GM21360 (cell line): ENCODE measurements around the gene COL8A2.

Experiments used
- ATAC-seq: cut with Tn5 transposase; IDR thresholded peaks from one replicate; pipeline ENCODE4 v1.9.1; 2021; ENCODE audit warnings: mild to moderate bottlenecking, moderate library complexity; ENCODE audit not compliant: unreplicated experiment

Gene COL8A2

GRCh38 chr1:36137776-36138175 lies 12.8 kb upstream of the COL8A2 start:
- ATAC-seq = no peak

DNA sequence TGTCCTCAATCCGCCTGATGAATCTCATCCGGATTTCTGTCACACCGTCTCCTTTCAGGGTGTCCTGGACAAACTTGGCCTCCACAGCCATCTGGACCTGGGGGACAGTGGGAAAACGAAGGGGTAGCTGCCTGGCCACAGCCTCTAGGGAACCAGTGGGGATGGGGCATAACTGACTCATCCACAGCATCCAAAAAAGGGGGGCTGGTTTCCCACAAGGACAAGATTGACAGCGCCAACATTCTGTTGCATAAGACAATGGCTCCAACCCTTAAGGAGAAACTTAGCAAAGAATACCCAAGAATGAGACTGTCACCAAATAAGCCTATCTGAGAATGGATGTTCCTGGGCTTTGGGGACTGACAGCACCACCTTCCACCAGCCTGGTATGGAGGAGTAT lies 12.2 kb upstream of the COL8A2 start:
- ATAC-seq = no peak

GRCh38 chr1:36136535-36136934 lies 11.5 kb upstream of the COL8A2 start:
- ATAC-seq = no peak

DNA sequence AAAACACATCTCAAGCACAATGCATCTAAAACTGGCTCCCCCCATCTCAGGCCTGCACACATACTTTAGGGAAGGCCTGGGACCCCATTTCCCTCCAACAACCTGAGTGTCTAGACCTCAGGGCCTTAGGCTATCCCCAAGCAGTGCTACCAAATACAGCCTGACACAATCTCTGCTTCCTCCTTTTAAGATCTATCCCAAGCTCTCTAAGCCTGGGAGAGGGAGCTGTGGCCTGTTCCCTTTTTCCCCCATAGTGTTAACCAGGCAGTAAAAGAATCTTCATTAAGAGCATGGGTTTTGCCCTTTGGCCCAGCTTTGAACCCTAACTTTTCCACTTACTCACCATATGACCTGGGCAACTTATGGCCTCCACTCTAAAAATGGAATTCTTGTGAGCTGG lies 10.8 kb upstream of the COL8A2 start:
- no peak for ATAC-seq

DNA sequence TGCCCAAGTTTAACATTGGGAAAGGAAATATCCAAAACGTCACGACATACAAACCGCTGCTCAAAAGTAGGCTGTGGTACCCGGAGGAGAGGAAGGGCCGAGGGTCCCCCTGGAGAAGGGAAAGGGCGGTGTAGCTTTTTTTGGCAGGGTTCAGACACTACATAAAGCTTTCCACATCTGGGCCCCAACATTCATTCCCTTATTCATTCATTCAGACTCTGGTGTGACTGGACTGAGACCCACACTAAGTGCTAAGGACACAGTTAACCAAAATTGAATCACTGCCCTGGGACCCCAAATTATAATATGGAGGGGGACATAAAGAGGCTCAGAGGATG lies 10.3 kb upstream of the COL8A2 start:
- ATAC-seq = no peak

DNA sequence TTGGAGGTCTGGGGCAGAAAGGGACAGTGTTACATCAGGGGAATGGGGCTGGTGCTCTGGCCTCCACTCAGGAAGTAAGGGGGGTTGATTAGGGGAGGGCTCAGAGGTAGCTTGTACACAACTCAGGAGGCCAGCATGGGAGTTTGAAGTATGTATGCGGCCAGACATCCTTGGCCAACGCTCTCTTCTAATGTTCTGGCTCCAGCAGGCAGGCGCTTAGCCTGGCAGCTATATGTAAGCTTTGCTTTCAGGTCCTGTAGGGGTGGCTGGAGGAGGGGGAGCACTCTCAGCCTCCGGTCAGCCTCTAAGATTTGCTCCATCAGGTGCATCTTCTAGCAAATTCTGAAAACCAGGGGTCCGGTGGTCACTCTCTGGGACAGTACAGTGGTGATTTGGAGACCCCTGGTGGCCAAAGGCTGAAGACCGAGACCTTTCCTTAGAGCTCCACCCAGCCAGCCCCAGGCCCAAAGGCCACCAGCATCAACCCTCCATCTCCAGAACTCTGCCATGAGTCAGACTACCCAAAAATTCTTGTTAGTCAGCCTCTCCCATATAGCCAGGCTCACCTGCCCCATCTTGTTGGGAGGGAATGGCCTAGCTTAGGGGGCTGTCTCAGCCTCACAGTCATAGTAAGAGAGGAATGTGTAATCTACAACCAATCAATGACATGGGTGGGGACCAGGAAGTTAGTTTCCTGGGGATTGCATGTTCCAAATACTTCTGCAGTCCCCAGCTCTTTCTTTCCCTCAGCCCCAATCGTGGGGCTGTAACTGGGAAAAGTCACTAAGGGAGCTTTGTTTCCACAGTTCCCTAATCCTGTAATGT lies 9.7 kb upstream of the COL8A2 start:
- ATAC-seq = no peak

GRCh38 chr1:36134031-36134430 lies 9.0 kb upstream of the COL8A2 start:
- ATAC-seq = no peak

DNA sequence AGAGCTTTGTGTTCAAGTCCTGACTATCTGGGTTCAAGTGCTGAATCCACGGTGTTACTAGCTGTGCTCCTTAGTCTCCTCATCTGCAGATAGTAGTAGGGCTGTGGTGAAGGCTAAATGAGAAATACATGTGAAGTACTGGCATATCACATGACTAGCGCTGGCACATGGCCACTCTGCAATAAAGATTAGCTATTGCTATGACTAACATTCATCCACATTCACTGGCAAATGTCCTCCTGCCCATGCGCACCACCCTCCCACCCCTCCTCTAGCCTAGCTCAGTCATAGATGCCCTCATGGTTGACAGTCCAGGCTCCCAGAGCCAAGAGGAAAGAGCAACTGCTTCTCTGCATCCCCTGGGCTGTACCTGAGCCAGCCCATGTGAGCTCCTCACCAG lies 8.5 kb upstream of the COL8A2 start:
- no peak for ATAC-seq

- ATAC-seq = no peak
These were observed 7.0 kb upstream of the COL8A2 start for GRCh38 chr1:36132029-36132428.

GRCh38 chr1:36128905-36129206 lies 3.8 kb upstream of the COL8A2 start:
- ATAC-seq = no peak

GRCh38 chr1:36128126-36128904 lies 3.3 kb upstream of the COL8A2 start:
- ATAC-seq = no peak

GRCh38 chr1:36126797-36127500 lies 1.9 kb upstream of the COL8A2 start:
- no peak for ATAC-seq

DNA sequence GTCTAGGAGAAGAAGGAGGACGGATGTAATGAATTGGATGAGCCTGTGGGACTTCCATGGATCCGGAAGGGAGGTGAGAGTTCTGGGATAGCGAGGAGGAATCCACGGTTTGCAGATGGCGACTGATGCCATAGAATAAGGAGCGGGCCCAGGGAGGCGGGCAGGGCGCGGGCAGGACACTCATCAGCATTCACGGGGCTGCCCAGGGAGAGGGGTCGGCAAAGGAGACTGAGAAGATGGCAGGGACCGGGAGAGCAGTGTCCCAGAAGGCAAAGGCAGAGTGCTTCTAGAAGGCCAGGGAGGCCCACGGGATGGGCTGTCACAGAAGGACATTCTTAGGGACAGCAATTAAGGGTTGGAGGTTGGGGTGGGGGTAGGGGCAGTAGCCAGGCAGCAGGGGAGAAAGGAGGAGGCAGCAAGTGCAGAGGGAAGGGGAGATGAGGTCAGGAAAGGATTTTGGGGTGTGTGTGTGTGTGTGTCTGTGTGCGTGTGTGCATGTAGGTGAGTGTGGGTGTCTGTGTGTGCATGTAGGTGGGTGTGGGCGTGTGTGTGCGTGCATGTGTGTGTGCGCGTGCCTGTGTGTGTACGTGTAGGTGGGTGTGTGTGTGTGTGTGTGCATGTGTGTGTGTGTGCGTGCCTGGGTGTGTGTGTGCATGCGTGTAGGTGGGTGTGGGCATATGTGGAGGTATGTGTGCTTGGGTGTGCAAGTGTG lies 1.1 kb upstream of the COL8A2 start:
- no peak for ATAC-seq

GRCh38 chr1:36124404-36125128 lies 456 bp downstream of the COL8A2 start:
- ATAC-seq = no peak

DNA sequence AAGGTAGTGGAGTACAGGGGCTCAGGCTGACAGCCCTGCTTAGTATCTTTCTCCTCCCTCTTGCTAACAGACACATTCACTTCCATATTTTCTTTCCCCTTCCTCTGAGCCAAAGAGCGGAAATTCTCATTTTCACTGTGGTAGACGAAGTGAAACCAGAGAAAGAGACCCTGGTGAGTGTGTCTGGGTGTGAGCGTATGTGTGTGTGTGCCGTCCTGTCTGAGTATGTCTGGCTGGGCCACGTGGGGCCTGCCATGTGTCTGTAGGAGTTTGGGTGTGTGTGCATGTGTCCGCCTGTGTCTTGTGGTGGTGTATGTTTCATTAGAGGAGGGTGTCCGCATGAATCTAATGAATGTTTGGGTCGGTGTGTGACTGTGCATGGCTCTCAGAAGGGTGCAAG lies 1.7 kb downstream of the COL8A2 start:
- ATAC-seq = no peak

DNA sequence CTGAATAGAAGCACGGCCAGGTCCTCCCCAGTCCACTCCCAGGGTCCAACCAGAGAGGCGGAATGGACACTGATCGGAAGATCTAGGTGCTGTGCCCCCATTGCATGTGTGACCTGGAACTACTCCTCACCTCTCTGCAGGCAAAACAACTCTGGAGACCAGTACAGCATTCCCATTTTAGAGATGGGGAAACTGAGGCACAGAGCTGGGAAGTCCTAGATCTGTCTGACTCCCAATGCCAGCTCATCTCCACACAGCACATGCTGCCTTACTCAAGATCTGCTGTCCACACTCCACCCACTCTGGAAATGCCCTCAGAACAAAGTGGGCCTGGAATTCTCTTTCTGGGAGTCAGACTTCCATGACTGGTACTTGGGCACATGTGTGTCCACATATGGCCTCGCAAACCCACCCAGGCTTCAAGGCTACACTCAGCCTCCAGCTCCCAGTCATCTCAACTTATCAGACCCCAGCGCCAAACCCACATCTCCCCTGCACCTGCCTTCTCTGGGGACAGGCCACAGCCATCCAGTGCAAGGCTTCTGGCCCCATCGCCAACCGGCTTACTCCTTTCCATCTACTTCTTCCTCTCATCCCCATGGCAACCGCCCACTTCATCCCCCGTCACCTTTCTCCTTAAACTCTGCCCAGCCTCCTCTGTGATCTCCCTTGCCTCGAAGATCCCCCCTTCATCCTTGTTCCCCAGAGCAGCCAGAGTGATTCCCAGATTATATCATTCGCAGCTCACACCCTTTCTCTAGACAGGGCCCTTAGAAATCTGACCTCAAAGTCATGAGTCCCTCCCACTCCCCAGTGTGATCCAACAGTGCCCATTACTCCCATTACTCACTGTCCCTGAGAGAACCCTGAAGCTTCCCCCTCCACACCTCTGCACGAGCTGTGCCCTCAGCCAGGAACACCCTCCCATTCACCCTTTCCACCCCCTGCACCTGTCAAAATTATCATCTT lies 2.7 kb downstream of the COL8A2 start:
- ATAC-seq = no peak

DNA sequence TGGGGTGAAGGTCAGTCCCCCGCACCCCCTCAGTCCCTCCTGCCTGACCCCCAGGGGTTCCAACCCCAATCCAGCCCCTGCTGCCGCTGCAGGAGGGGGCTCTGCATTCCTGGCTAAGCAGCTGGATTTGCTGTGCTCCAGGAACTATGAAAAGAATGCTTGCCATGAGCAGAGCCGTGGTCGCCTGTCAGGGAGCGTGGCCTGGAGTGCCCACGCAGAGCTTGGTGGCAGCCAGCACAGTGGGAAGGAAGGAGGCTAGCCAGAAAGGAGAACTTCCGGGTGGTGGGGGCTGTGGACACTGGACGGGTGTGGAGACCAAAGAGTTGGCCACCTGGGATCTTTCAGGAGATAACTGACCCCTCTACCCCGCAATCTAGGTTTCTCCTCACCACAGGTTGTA lies 5.6 kb downstream of the COL8A2 start:
- no peak for ATAC-seq

DNA sequence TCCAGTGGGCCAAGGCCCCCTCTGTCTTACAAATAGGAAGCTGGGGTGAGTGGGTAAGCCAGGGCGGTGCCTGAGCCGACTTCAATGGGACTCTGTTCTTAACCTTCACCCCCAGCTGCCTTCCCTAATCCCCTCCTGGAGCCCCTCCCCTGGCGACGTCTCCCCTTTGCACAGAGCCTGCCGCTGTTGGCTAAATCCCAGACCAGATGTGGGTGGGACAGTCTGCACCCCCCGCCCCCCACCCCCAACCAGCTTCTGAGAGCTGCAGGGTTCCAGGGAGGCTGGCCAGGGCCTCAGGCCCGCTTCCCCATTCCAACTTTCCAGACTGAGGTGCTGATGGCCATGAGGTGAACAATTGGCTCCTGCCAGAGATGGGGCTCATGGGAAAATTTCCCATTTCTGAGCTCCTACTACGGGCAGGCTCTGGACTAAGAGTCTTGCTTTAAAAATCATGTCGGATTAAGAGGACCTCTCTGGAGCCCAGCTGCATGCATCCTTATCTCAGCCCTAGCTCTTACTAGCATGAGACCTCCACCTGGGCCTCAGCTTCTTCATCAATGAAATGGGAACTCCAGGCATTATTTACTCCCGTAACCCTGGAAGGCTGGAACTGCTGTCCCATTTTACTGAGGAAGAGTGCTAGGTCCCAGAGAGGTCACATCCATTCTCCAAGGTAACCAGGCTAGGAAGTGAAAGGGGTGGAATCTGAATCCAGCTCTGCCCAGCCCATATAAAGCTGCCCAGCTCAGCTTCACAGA lies 6.4 kb downstream of the COL8A2 start:
- no peak for ATAC-seq

DNA sequence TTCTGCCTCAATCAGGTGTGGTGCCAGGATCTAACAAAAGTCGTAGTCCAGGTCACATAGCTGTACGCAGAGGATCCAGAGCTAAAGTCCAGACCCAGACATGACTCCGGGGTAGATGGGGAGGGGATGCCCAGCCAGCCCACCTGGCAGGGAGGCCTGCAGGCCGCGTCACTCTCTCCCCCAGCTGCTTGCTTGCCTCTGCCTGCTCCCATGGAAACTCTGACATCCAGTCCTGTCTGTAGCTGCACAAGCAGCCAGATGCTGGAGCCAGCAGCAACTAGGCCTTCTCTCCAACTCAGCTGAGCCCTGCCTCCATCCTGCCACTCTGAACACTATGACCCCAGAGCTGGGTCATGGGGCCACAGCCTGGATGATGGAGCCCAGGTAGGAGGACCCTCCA lies 8.1 kb downstream of the COL8A2 start:
- ATAC-seq = no peak
